ENCODE data around the gene TMEM185B.

TMEM185B gene

DNA sequence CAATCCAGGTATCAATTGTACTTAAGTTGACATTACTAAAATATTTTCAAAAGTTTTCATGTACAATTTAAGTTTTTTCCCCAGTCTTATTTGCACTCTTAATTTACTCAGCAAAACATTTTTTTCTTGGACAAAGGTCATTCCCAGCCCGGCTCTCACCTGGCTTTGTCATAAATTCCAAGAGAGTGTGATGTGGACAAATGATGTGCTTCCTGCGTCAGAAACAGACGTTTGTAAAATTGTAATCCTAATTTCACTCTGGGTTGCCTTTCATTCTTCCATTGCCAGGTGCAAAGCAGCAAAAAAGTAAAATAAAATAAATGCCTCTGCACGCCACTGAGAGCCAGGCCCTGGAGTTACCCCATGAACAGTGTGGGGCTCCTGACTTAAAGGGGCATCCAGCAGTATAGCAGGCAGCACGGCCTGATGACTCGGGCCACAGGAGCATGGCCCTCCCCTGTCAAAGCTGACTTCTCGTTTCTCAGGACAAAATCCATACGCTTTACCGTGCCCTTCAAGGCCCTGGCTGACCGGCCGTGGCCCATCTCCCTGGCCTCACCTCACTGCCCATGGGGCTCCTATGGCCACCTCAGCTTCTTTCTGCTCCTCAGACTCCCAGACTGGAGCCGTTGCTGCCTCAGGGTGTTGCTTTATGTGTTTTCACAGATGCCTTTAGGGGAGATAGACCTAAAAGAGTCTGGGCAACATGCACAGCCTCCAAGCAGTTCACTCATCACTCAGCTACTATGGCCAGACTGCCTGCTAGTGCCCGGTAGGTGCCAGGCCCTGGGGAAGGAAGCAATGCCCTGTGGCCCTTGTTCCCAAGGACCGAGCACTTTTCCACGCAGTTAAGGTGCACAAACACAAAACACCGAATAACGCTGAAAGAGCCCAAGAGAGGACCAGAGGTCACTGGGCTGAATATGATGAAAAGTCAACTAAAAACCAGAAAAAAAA lies 7.6 kb upstream of the TMEM185B start:
- DNase-seq: no peak

DNA sequence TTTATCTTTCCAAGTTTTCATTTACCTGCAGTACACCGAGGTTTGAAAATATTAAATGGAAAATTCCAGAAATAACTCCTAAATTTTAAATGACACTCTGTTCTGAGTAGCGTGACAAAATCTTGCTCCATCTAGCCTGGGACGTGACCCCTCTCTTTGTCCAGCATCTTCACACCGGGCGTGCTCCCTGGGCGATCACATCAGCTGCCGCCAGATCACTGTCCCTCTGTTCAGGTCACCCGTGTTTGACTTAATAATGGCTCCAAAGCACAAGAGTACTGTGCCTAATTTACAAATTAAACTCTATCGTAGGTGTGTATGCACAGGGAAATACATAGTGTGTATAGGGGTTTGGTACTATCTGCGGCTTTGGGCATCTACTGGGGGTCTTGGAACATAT lies 6.1 kb upstream of the TMEM185B start:
- no peak for DNase-seq

GRCh38 chr2:120228503-120228902 lies 5.3 kb upstream of the TMEM185B start:
- DNase-seq: no peak

- DNase-seq: no peak
Measured at GRCh38 chr2:120227111-120227991, 4.2 kb upstream of the TMEM185B start.

DNA sequence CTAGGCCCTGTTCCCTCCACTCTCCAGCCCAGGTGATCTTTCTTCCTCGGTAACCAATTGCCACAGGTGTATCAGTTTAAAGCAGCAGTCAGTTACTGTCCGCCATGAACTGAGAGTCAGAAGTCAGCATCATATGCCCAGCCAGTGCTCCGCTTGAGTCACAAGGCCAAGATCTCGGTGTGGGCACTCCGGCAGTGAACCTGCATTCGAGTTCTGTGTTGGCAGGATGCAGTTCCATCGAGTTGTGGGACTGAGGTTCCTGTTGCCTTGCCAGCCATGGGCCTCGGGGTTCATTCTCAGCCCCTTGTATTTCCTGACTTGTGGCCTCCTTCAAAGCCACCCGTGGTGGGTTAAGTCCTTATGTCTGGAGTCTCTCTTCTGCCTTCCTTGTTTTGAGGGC lies 3.1 kb upstream of the TMEM185B start:
- no peak for DNase-seq

DNA sequence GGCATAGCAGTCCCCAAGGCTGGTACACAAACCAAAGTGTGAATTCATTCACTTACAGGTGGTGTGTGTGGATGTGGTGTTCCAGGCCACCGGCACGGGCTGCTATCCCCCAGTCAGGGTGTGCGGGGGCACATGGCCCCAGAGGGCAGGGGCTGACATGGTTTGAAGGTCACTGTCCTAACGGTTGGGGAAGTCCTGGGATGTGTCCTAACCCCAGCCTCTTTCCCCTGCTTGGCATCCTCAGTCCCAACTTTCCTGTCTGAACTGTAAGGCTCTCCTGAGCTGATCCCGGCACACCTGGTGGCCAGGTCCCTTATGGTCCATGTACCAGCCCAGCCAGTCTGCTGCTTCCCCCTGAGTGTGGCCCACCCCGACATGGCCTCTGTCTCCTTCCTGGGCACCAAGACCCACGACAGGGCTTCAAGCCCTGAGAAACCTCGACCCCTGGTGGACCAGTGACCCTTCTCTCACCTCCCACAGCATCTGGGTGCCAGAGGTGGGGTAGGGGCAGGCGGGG lies 2.4 kb upstream of the TMEM185B start:
- no peak for DNase-seq

- no peak for DNase-seq
Measured at GRCh38 chr2:120224735-120225548, 1.7 kb upstream of the TMEM185B start.

- DNase-seq: no peak
Measured at GRCh38 chr2:120224256-120224655, 1.1 kb upstream of the TMEM185B start.

DNA sequence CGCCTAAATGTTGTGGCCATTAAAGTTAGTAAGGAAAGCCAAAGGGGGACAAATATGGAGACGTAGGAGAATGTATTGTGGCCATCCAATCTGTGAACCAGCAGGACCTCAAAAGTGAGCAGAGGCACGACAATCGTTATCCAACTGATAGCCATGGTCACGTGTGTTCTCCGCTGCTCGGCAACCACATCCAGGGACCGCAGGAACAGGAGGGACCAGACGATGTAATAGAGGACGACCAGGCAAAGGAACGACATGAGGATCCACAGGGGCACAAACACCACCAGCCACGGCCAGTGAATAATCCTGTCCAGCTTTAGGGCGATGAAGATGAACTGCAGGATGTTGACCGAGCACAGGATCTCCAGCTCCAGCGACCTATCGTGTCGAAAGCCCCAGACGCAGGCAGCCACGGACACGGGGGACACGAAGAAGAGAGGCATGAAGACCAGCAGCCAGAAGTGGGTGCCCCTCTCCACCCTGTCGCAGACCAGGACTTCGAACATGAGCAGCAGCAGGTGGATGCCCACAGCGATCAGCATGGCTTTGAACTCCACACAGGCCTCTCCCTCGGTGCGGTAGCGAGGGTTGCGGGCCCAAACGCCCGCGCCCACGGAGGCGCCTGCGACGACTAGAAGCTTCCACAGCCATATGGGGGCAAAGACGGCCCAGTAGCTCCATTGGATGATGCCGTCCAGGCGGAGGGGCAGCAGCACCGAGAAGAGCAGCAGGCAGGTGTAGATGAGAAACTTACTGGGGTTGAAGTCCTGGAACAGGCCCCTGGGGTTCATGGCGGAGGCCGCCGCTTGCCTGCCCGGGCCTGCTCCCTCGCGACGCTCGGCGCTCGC lies 790 bp downstream of the TMEM185B start:
- DNase-seq: no peak

GRCh38 chr2:120221616-120222015 lies 1.6 kb downstream of the TMEM185B start:
- no peak for DNase-seq

DNA sequence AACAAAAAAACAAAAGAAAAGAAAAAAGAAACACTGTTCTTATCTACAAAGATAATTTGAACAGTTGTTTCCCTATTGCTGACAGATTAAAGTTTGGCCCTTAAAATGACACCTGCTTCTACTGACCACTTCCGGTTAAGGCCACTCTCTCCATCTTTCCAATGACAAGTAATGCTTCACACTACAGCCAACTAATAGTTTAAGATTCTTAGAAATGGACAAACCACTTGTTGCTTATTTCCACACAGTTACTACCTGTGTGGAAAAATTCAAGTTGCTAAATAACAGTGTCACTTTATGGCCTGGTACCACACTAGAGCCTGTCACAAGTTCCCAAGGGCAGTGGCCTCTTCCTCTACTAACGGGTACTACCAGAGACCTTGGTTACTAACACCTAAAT lies 2.4 kb downstream of the TMEM185B start:
- DNase-seq: no peak

DNA sequence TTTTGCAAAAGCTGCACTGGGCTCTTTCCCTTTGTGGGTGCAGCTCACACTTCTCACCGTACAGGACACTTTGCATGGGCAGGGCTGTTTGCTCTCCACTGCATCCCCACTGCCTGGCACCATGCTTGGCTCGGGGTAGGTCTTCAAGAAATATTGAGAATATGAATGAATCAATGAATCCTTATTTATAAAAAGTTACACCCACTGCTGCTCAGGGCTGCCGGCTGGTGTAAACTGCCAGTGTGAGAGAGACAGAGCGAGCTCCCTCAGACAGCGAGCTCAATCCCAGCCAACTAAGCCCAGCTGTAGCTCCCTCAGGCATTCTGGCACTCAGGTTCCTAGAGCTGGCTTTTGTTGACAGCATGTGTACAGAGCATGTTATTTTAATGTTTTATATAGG lies 3.4 kb downstream of the TMEM185B start:
- no peak for DNase-seq

DNA sequence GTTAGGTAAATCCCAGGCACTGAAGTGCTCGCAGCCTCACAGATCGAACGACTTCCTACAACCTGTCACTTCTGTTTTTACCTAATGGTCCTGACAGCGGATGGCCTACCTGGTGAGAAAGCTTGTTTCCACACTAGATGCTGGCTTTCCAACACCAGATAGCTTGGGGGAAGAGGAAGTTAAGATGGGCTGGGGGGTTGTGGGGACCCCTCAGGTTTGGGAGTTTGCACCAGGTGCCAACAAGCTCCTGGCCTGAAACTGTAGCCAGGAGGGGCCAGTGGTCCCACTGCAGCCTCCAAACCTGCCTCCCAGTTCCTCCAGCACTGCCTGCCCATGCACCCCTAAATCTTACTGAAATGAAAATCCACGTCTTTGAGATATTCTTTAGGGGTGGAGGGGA lies 3.9 kb downstream of the TMEM185B start:
- DNase-seq: no peak

DNA sequence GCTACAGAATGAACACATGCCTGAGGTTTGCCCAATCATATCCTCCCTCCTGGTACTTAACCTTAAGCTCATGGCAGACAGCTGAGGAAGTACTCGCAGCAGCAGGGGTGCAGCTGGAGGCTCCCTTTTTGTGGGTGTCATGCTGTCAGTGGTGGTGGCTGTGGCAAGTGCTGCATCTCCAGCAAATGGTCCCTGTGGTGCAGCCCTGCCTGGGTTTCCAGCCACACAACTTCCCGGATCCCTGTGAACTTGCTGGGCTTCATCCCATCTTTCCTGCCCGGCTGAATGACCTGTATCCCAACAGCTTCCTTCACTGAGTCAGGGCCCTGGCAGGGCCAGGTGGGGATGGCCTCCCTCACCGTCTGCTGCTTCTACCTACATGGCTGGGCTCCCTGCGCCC lies 5.0 kb downstream of the TMEM185B start:
- DNase-seq: no peak

DNA sequence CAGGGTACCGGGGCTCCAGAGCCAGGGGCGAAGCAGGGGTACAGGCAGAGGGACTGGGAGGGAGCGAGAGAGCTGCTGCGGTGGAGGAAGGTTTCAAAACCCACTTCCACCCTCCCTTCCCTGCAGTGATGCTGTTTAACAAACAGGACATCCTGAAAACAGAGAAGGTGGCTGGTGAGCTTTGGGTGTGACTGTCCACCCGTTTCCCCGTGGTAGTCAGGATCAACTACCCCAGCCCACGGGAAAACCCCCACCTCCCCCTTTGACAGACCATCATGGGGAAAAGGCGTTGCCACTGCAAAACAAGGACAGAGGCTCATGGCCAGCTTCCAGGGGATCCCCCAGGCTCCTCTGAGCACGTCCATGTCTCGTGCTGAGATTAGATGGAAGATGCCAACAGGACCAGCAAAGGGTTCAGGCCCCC lies 12.9 kb downstream of the TMEM185B start:
- no peak for DNase-seq

DNA sequence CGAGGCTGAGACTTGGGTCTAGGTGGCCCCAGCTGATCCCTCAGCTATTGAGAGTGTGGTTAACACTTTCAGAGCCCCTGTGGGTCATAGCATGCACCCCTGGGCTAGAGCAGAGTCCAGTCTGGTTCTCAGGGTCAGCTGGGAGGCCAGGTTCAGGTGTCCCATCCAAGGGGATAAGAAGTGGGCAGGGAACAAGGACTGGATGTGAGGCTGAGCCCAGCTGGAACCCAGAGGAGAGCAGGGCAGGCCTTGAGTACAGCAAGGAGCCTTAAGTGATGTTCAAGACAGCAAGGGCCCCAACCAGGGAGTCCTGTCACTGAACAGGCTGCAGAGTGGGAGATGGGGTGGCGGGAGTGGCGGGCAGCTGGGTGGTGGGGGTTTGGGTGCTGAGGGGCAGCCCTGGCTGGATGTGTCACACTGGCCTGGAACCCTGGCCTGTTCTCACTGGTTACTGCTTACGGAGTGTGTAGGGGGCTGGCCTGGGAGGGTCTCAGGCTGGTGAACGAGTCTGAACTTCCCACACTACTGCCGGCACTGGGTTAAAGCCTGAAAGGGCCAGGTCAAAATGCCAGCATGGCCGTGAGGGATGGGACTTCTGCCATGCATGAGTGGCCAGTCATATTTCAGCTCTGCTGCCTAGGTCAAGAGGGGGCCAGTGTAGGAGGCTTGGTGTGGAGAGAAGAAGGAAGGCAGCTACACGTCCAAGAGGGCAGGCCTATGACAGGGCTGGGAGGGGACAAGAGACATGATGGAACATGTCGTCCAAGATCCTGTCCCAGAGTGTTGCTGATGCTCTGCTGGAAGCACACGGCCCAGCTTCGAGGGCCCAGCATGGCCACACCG lies 13.6 kb downstream of the TMEM185B start:
- DNase-seq: no peak

GRCh38 chr2:120208381-120209353 lies 14.5 kb downstream of the TMEM185B start:
- DNase-seq: no peak

DNA sequence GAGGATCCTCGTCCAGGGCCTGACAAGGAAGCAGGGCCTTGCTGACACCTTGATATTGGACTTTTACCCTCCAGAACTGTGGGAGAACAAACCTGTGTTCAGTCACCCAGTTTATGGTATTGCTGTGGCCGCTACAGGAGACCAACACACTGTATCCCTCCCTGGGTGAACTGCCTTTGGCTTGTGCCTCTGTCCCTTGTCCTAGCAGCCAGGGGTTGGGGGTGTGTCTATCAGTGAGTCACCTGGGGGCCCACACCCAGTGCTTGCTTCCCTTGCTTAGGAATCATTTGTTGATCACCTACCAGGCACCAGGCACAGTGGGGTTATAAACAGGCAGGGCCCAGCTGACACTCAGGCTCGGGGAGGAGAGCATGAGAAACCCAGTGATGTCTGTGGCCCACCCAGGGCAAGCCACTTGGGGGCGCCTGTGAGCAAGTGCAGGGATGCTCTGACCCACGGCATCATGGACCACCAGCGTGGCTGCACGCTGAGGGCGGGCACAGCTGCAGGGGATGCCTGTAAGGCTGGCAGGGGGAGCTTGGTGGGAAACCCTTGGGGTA lies 17.1 kb downstream of the TMEM185B start:
- no peak for DNase-seq
